A673 (cell line): ENCODE results near the gene SOD3.

Experiments
- EZH2 ChIP-seq: fragments of 200-600 bp; sonication (generic); IDR thresholded peaks from 2 replicates; pipeline ENCODE4 v1.6.1; 2017; ENCODE audit warnings: borderline replicate concordance, low read depth, mild to moderate bottlenecking, mixed read lengths, antibody characterized with exemption, low read length; ENCODE audit not compliant: poor library complexity, severe bottlenecking
- TF ChIP-seq, protein P1 (sequence below): fragments of 300-800, 200-600 bp; sonication (generic); conservative IDR thresholded peaks from 2 replicates; pipeline ENCODE4 v1.5.1; 2017; ENCODE audit warnings: low read depth, mild to moderate bottlenecking, antibody characterized with exemption, low read length, moderate library complexity, mixed read lengths

DNA sequence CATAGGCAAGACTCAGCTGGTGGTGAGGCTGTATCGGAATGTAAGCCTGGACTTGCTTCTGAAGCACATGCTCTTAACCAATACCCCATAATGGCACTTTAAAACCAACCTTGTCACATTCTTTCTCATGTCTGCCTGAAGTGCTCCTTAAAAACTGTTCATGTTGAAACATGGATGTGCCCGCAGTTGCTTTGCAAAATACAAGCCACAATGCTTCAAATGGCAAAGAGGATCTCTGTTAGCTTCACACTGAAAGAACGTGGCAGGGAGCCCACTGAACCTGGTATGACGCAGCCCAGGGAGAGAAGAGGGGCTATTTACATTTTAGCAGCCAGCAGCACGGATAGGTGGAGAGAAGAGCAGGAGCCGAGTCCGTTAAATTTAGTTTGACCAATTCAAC is 29.3 kb downstream of the SOD3 start:
- TF ChIP-seq, protein P1, sequence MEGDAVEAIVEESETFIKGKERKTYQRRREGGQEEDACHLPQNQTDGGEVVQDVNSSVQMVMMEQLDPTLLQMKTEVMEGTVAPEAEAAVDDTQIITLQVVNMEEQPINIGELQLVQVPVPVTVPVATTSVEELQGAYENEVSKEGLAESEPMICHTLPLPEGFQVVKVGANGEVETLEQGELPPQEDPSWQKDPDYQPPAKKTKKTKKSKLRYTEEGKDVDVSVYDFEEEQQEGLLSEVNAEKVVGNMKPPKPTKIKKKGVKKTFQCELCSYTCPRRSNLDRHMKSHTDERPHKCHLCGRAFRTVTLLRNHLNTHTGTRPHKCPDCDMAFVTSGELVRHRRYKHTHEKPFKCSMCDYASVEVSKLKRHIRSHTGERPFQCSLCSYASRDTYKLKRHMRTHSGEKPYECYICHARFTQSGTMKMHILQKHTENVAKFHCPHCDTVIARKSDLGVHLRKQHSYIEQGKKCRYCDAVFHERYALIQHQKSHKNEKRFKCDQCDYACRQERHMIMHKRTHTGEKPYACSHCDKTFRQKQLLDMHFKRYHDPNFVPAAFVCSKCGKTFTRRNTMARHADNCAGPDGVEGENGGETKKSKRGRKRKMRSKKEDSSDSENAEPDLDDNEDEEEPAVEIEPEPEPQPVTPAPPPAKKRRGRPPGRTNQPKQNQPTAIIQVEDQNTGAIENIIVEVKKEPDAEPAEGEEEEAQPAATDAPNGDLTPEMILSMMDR, result no peak
- TF ChIP-seq EZH2, result no peak
